ENCODE results near the gene RASSF5.

The RASSF5 gene

DNA sequence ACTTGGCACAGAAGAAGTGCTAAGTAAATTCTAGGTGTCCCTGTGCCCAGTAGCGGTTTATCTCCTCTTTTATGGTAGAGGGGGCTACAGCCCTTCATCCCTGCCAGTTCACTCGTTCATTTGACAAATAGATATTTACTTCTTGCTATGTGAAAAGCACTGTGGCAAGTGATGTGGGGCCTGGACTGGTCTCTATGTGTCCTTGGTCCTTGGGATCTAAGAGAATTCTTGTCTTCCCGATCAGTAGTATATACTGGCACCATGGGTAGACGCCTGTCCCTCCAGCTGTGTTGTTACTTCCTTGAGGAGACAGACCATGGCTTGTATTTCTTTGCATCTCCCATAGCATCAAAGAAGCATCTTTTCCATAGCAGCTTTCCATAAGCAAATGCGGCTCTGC is 75.2 kb downstream of the RASSF5 start:
- TF ChIP-seq, protein P1, sequence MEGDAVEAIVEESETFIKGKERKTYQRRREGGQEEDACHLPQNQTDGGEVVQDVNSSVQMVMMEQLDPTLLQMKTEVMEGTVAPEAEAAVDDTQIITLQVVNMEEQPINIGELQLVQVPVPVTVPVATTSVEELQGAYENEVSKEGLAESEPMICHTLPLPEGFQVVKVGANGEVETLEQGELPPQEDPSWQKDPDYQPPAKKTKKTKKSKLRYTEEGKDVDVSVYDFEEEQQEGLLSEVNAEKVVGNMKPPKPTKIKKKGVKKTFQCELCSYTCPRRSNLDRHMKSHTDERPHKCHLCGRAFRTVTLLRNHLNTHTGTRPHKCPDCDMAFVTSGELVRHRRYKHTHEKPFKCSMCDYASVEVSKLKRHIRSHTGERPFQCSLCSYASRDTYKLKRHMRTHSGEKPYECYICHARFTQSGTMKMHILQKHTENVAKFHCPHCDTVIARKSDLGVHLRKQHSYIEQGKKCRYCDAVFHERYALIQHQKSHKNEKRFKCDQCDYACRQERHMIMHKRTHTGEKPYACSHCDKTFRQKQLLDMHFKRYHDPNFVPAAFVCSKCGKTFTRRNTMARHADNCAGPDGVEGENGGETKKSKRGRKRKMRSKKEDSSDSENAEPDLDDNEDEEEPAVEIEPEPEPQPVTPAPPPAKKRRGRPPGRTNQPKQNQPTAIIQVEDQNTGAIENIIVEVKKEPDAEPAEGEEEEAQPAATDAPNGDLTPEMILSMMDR (IDR thresholded peaks at IDR 0.05; ENCODE audit: insufficient read depth, low read length, missing control alignments), result no peak
- ChIA-PET POLR2A (no interaction called here), CTCF (interaction anchor here (0.7 to 16.6 kb wide), 25 partner anchors 7 to 122 kb away, joined by 3 to 568 read pairs (median 12); partner anchors contain the start of genes EIF2D, IKBKE and RASSF5)
- no peak for DNase-seq (ENCODE audit: low read depth, low spot score)
- no peak overlapping the region for H3K4me3 ChIP-seq (ENCODE audit: low read depth, low read length)

DNA sequence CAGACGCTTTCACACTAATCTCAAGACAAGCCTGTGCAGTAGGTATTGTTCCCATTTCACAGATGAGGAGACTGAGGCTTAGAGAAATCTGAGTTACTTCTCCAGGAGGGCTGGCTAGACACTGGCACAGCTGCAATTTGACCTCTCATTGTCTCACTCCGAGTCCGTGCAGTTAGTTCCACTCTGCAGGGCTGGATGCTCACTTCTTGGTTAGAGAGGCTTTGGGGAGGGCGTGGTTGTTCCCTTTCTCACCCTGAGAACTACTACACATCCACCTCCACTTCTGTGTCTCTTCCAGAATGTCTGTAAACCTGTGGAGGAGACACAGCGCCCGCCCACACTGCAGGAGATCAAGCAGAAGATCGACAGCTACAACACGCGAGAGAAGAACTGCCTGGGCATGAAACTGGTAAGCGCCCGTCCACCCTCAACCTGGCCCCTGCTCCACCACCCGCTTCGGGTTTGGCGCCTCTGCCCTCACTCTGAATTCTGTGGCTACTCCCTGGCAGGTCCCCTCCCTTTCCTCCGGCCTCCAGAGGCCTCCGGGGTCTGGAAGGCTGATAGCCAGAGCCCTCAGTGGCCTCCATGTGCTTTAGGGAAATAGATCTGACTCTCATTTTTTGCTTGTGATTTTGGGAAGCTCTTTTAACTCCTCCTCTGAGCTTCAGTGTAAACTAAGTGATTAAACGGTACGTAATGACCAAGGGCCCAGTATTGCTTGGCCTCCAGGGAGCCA is 75.8 kb downstream of the RASSF5 start:
- H3K4me3 ChIP-seq (ENCODE audit: low read depth, low read length), result no peak overlapping the region
- ChIA-PET POLR2A (interaction anchor here (1.0 kb wide), 1 partner anchor 93 kb away, joined by 6 read pairs; no protein-coding TSS in a partner anchor), CTCF (interaction anchor here (0.7 to 16.6 kb wide), 35 partner anchors 8 to 270 kb away, joined by 3 to 568 read pairs (median 5); partner anchors contain the start of genes EIF2D, IKBKE and RASSF5)
- TF ChIP-seq, protein P1 (IDR thresholded peaks at IDR 0.05; ENCODE audit: insufficient read depth, low read length, missing control alignments), result no peak
- DNase-seq (ENCODE audit: low read depth, low spot score), result no peak

DNA sequence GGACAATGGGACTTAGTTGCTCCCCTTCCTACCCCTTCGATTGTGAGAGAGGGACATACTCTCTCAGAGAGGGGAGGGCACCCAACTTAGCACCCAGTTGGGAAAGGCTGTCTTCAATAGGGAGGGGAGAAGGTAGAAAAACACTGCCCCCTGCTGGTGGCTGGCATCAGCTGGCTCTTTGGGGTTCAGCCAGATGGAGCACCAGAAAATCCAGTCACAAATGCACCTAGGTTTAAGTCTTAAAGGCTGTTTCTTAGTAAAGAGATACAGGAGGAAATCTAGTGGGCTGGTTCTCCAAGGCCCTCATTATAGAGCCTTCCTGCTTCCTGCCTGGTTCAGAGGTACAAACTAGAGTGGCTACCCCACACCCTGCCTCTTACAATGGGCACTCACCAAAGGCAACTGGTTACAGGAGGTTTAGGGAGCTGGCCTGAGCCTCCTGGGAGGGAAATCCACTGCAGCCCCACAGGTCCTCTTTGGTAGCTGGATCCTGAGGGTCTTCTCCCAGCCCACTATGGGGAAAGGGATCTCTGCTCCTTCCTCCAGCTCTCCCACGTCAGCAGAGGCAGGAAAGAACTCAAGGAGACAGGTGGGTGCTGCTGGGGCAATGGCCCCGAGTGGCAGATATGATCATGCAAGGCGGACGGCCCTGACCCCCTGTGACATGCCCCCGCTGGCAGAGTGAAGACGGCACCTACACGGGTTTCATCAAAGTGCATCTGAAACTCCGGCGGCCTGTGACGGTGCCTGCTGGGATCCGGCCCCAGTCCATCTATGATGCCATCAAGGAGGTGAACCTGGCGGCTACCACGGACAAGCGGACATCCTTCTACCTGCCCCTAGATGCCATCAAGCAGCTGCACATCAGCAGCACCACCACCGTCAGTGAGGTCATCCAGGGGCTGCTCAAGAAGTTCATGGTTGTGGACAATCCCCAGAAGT is 76.6 kb downstream of the RASSF5 start:
- POLR2A ChIA-PET, result interaction anchor here (1.0 kb wide), 1 partner anchor 94 kb away, joined by 6 read pairs; no protein-coding TSS in a partner anchor
- TF ChIP-seq, protein P1 (IDR thresholded peaks at IDR 0.05; ENCODE audit: insufficient read depth, low read length, missing control alignments), result peak; percentile 72
- no peak for DNase-seq (ENCODE audit: low read depth, low spot score)
- no peak overlapping the region for H3K4me3 ChIP-seq (ENCODE audit: low read depth, low read length)
- CTCF ChIA-PET, result interaction anchor here (0.5 to 16.6 kb wide), 38 partner anchors 9 to 269 kb away, joined by 3 to 568 read pairs (median 6); partner anchors contain the start of genes EIF2D, IKBKE and RASSF5

DNA sequence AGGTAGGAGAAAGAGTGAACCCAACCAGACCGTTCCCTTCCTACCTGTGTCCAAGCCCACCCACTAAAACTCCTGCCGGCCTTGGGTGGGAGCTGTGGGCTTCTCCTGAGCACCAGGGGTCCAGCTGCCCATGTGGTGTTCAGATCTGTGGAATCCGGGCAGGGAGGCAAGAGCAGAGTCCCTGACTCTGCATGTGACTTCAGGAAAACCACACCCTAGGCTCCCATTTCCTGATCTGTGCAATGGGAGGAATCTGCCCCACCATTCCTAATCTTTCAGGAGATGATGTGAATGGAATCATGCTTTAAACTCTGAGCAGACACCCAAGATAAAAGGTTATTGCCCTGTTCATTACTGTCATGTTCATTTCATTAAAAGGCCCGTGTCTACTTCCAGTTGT is 77.4 kb downstream of the RASSF5 start:
- no peak overlapping the region for H3K4me3 ChIP-seq (ENCODE audit: low read depth, low read length)
- no peak for DNase-seq (ENCODE audit: low read depth, low spot score)
- ChIA-PET CTCF (interaction anchor here (0.5 to 16.6 kb wide), 24 partner anchors 9 to 124 kb away, joined by 3 to 568 read pairs (median 16); partner anchors contain the start of genes EIF2D and RASSF5), POLR2A (no interaction called here)
- TF ChIP-seq, protein P1 (IDR thresholded peaks at IDR 0.05; ENCODE audit: insufficient read depth, low read length, missing control alignments), result no peak

DNA sequence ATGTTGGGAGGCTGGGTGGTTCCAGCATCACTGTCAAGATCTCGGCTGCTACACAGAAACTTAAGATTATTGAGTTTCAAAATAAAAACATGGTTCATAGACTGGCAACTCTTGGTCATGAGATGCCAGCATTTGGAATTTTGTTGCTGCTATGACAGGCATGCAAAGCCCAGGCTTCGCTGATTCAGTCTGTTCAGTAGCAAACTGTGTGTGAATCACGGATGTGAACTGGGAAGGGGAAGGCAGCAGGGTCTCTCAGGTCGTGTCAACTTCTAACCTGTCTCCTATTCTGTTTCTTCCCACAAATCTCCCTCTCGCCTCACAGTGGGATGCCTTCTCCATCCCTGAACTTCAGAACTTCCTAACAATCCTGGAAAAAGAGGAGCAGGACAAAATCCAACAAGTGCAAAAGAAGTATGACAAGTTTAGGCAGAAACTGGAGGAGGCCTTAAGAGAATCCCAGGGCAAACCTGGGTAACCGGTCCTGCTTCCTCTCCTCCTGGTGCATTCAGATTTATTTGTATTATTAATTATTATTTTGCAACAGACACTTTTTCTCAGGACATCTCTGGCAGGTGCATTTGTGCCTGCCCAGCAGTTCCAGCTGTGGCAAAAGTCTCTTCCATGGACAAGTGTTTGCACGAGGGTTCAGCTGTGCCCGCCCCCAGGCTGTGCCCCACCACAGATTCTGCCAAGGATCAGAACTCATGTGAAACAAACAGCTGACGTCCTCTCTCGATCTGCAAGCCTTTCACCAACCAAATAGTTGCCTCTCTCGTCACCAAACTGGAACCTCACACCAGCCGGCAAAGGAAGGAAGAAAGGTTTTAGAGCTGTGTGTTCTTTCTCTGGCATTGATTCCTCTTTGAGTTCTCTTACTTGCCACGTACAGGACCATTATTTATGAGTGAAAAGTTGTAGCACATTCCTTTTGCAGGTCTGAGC is 79.4 kb downstream of the RASSF5 start:
- POLR2A ChIA-PET, result no interaction called here
- no peak overlapping the region for H3K4me3 ChIP-seq (ENCODE audit: low read depth, low read length)
- TF ChIP-seq, protein P1 (IDR thresholded peaks at IDR 0.05; ENCODE audit: insufficient read depth, low read length, missing control alignments), result no peak
- DNase-seq (ENCODE audit: low read depth, low spot score), result no peak
- CTCF ChIA-PET, result interaction anchor here (0.8 to 16.6 kb wide), 12 partner anchors 7 to 108 kb away, joined by 3 to 568 read pairs (median 24); partner anchors contain the start of genes EIF2D and RASSF5

Data from AG04449 (cell line).